HG03196 (cell line): ENCODE measurements around the gene DLGAP5.

Experiments
- ATAC-seq: cut with Tn5 transposase; IDR thresholded peaks from one replicate; pipeline ENCODE4 v1.9.1; 2021; ENCODE audit not compliant: unreplicated experiment

Gene DLGAP5

GRCh38 chr14:55130196-55130550, 61.2 kb downstream of the DLGAP5 start:
- ATAC-seq = no peak

- peak; percentile 53 for ATAC-seq
Measured at GRCh38 chr14:55129428-55130195, 61.8 kb downstream of the DLGAP5 start.

- ATAC-seq = peak; percentile 58
Measured at GRCh38 chr14:55129086-55129427, 62.3 kb downstream of the DLGAP5 start, which contains the start of gene LGALS3. TSS of gene LGALS3 (plus strand) at chr14:55129252. CDS start at chr14:55137374, 8,122 bp downstream.

- no peak for ATAC-seq
Measured at GRCh38 chr14:55128386-55129085, 62.8 kb downstream of the DLGAP5 start.

GRCh38 chr14:55127460-55127951, 63.9 kb downstream of the DLGAP5 start:
- ATAC-seq = no peak

- no peak for ATAC-seq
Measured at GRCh38 chr14:55126932-55127459, 64.4 kb downstream of the DLGAP5 start.

- ATAC-seq = no peak
Measured at GRCh38 chr14:55126034-55126433, 65.4 kb downstream of the DLGAP5 start.

- no peak for ATAC-seq
Measured at GRCh38 chr14:55125403-55125802, 66.0 kb downstream of the DLGAP5 start.

GRCh38 chr14:55124774-55125386, 66.5 kb downstream of the DLGAP5 start:
- ATAC-seq = no peak

- no peak for ATAC-seq
Measured at GRCh38 chr14:55123852-55124639, 67.3 kb downstream of the DLGAP5 start.

- ATAC-seq = no peak
Measured at GRCh38 chr14:55123101-55123500, 68.3 kb downstream of the DLGAP5 start.

- ATAC-seq = no peak
Measured at GRCh38 chr14:55122440-55122986, 68.9 kb downstream of the DLGAP5 start.

GRCh38 chr14:55121628-55122439, 69.6 kb downstream of the DLGAP5 start:
- ATAC-seq = no peak

GRCh38 chr14:55120571-55121495, 70.6 kb downstream of the DLGAP5 start:
- ATAC-seq = no peak

GRCh38 chr14:55118761-55119160, 72.6 kb downstream of the DLGAP5 start:
- ATAC-seq = no peak

- ATAC-seq = no peak
Measured at GRCh38 chr14:55117803-55118441, 73.5 kb downstream of the DLGAP5 start.

- no peak for ATAC-seq
Measured at GRCh38 chr14:55116246-55117030, 74.9 kb downstream of the DLGAP5 start.
